Stimulated activated CD4-positive, alpha-beta T cell treated with anti-CD3 and anti-CD28 coated beads, Interleukin-4, amount 100 ng/mL, for 24 hours (primary cell): ENCODE data around the gene HNRNPU.

ENCODE experiments used
- DNase-seq: peaks from one replicate; pipeline ENCODE4 v3.0.0-alpha.2; 2020

HNRNPU gene

DNA sequence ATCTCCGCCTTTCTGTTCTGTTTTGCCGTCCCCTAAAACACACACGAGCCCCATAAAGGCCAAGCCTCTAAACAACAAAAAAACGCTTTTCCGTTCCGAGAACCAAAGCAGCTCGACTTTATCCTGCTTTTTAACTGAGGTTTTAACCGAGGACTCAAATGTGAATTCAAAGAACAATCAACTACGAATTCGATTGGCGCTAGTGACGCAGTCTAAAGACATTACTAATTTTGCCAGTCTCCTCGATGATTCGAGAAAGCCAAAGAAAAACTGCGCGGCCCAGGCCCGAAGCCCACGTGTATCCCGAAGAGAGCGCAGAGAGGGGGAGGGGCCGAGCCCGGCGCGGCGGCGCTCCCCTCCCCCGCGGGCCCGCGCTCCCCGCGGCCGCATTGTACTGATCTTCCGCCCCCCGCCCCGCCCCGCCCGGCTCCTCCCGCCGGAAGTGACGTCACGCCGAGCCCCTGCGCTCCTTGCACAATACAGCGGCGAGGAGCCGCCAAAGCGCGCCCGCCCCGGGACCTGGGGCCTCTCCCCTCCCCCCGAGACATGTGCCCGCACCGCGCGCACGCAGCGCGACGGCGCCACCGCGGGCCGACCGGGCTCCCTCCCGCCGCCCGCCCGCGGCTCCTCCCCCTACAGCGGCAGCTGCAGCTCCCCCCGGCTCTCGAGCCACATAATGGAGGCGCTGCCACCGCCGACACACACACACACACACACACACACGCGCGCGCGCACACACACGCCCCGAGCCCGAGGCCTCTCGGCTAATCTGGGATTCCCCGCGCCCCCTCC lies 1.4 kb downstream of the HNRNPU start:
- DNase-seq: peak; percentile 95

DNA sequence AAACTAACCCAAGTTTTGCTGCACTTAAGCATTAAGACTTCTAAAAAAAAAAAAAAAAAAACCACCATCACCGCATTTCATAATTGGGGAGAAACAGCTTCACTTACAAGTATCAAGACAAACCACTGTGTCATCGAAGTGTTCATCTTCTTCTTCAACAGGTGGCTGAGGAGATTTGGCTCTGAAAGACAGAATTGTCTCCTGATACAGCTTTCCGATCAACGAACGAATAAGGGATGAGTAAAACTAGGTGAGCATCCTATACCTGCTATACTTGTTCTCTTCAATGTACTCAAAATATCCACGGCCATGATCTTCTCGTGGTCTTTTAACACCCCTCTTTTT lies 2.0 kb downstream of the HNRNPU start:
- no peak for DNase-seq

DNA sequence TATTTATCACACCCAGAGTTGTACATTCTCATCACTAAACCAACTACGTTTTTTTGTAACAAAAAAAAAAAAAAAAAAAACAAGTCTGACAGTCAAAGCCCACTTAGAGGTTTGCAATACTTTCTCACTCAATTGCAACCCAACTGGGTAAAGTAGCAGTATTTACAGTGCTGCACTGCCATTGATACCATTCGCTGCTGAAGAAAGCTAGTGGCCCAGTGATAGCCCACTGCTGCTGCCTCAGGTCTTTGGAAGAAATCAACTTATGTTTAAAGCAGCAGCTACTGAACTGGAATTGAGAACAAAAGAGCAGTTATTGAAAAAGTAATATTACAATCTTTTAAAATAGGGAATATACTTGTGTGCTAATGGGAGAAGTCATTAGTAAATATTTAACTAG lies 2.7 kb downstream of the HNRNPU start:
- DNase-seq: no peak

DNA sequence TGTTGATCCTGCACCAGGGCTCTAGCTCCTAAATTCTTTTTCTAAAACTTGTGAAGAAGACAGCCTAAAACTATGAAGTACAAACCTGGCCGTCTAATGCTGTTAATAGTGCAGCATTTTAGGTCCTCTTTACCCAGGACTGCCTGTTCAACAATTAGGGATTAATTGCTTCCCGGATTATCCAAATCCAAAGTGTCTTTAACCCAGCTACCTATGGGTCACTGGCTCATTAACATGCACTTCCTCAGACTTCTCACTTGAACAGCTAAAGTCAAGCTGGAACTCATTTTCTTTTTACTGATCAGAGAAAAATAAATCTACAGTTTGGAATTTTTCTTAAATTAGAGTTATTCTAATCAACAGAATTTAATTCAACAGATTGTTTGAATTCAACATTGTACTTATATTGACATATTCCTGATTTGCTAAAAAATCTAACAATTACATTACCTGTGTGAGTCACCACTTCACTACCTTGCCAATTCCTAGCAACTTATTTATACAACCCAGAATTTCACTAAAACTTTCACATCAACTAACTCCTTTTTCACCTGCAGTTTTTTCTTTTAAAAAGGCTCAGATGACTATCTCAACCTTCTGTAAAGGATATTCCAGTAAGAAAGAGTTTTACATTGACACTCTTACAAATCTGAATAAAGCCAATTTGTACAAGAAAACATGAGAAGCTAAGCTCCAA lies 3.3 kb downstream of the HNRNPU start:
- DNase-seq: no peak

DNA sequence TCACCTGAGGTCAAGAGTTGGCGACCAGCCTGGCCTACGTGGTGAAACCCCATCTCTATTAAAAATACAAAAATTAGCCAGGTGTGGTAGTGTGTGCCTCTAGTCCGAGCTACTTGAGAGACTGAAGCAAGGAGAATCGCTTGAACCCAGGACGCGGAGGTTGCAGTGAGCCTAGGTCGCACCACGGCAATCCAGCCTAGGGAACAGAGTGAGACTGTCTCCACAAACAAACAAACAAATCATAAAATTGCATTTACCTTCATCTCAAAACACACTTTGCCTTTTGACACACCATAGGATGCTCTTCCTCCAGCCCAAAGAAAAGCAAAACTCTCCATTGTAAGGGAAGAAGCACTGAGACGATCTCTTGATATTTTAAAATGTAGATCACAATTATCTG lies 4.3 kb downstream of the HNRNPU start:
- DNase-seq: no peak

DNA sequence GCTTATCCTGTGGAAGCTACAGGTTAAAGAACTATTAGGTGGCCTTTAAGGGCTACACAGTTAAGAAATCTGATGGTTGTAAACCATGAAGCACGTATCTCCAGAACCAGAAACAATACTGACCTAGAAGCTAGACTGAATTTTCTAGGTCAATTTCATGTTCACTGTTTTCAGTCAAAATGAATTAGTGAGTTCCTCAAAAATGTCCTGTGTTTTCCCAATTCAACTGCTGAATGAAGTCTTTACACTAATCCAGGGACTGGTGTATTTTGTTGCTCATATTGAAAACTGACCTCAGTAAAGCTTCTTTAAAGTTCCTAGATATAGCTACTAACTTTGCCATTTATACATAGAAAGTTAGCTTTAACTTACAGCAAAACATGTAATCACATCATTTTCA lies 6.0 kb downstream of the HNRNPU start:
- no peak for DNase-seq

DNA sequence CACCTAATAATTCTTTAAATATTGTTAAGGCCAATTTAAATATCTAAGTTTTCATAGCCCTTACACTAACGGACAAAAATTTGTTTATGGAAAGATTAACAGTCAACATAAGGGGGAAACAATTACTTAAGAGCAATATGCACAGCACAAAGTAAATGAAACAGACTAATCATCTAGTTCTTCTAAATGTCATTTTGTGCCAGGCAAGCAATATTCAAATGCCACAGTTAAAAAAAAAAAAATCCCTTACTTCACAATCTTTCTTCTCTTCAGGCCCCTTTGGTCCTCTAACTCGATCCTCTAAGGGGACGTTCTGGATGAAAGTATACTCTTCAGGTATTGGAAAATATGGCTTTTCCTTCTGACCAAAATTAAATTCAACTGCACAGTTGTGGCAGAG lies 6.6 kb downstream of the HNRNPU start:
- DNase-seq: no peak

DNA sequence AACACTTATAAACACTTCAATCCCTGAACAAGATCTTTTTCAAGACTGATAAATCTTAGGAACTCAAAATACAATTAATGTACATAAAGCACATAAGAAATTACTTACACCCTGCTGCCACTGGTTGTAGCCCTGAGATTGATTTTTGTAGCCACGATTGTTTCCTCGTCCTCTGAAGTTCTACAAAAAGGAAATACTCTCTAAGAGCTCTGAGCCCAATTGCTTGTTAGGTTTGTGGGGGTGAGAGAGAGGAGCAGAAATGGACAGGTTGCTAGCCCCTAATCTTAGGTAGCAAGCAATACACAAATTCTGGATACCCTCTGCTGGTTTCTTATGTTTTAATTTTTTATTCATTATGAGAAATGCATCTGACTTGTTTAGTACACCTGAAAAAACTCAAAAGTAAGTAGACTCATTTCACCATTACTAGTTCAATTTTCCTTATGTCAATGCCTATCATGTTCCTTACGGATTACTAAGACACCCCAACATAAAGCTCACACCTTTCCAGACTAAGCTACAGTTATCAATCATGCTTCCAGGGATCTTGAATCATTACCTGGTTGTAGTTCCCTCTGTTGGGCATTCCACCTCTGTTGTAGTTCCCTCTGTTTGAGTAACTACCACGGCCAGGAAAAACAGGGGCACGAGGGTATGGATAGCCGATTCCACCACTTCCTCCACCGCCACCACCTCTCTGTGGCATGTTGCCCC lies 9.3 kb downstream of the HNRNPU start:
- no peak for DNase-seq

DNA sequence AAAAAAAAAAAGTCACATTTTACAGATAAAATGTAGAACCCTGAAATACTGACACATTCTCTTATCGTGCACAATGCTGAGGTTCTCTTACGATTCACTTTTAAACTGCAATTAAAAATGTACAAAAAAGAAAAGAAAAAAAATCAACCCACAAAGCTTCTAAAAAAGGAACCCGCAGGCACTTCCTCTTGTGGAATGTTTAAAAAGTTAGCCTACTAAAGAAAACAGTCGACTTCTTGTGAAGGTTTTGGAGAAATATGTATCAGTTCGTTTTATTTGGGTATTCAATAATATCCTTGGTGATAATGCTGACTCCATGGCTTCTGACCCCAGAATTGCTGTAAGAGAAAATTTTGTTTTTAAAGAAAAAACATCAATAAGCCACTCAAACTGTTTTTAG lies 10.2 kb downstream of the HNRNPU start:
- DNase-seq: no peak

DNA sequence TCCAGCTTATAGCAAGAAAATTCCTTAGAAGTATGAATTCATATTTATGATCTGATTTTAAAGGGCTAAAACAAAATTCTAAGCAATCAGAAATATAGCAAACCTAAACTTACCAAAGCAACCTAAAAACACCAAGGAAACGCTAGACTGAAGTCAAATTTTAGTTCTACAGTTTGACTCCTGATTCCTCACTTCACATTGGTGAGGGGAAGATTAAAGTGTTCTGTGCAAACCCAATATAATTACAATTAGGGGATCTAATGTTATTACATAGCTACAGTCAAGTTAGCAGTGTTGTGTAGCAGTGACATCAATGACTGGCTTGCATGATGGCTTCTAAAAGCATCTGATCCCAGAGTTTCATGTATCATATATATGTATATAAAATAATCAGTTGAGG lies 11.6 kb downstream of the HNRNPU start:
- no peak for DNase-seq

DNA sequence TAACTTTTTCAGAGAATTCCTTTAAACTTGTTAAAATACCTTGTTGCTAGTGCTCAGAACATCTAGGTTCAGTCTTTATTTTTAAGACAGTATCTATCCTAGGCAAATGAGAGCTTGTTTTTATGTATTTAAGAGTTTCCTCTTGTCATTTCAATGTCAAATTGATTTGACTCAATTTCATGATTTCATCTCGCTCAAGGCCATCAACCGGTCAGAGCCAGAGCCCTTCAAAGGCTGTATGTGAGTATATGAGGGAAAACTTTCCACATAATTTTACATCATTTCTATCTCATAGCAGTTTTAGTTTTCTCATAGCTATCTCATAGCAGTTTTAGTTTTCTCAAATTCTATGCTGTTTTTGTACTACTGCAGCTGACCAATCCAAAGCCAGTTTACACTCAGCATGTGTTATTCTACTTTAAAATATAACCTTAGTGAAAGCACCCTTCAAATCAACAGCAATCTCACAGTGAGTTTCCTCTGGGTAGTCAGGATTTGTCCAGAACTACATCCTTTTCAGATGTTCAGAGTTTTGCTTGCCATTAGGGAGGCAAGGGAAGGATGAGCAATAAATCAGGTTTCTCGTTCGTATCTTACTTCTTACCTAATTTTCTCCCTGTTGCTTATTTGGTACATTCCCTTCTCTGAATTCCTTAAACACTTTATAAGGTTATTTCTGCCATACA lies 12.7 kb downstream of the HNRNPU start:
- DNase-seq: no peak

DNA sequence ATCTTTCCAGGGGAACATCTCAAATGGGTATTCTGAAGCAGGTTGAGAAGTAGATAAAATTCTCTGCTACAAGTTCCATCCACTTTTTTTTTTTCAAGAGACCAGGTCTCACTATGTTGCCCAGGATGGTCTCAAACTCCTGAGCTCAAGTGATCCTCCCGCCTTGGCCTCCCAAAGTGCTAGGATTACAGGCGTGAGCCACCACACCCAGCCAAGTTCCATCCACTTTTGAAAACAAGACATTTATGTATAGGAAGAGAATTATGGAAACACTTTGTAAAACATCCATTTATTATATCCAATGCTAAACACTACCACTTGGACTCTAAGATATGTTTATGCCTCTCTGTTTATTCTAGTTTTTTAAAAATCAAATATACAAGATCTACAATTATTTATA lies 13.4 kb downstream of the HNRNPU start:
- DNase-seq: no peak

DNA sequence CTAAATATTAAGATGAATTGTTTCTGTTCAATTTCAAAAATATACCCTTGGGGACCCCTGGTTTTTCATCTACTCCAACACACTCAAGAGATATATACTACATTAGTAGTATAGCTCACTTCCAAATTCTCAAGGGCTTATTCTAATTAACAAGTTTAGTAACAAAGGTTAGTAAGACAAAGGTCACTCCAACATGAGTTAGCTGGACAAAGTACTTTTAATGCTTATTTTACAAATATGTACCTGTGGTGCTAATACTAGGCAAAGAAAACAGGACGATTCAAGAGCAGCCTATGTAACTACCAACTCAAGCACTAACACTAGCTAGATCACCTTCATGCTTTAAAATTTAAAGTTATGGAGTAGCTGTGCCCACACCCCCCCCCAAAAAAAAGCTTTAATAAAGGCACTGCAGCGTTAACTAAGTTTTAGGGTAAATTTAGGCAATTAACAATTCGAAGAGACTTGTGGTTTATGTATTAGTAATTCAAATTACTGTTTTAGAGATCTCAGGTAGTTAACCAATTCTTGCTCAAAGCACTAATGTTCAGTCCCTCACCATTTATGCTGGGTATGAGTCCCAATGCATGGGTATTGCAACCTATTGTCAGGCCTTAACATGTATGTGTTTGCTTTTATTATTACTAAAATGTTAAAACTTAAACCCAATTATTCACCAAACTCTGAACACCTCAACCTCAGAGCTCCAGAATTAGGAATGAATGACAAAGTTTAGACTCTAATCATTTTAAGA lies 14.1 kb downstream of the HNRNPU start:
- no peak for DNase-seq

DNA sequence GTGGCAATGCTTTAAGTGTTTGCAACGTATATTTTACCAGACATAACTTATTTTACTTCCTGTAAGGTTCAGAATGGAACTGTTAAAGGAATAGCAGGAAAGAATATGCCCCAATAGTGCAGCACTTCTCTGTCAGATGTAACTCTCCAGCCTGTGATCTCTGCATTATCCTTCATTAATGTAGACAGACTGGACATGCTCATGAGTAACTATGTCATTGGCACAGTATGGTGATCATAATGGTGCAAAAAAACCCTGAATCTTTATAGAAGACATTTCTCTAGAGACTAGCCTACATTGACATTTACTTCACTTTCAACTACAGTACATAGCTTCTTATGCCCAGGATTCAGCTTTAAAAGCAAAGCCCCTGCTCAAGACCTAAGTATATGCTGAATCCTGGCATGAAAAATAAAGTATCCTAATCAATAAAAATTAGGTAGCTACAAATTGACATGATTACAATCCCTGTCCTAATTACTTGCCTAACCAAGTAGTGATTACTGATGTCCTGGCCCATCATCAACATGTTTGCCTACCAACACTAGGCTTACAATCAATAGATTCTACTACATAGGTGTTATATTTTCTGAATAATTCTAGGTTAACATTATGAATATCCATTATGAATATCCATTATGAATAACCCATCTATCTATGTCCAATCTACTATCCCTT lies 15.0 kb downstream of the HNRNPU start:
- no peak for DNase-seq

DNA sequence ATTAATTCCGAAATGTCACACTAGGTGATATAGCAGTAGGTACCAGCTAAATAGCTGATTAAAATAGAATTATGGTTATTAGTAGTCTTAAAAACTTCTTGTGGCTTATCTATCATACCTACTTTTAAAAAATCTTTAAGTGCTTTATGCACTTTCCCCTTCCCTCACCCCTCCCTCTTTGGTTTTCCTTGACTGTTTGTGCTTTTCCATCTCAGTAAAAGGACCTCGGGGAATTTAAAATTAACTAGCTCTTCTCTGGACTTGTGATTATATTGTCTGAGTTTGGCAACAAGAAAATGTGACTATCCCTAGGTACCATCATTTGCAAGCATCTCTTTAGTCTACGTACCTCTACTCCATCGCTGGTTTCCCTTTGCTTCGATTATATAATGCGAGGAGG lies 17.7 kb downstream of the HNRNPU start:
- DNase-seq: no peak

DNA sequence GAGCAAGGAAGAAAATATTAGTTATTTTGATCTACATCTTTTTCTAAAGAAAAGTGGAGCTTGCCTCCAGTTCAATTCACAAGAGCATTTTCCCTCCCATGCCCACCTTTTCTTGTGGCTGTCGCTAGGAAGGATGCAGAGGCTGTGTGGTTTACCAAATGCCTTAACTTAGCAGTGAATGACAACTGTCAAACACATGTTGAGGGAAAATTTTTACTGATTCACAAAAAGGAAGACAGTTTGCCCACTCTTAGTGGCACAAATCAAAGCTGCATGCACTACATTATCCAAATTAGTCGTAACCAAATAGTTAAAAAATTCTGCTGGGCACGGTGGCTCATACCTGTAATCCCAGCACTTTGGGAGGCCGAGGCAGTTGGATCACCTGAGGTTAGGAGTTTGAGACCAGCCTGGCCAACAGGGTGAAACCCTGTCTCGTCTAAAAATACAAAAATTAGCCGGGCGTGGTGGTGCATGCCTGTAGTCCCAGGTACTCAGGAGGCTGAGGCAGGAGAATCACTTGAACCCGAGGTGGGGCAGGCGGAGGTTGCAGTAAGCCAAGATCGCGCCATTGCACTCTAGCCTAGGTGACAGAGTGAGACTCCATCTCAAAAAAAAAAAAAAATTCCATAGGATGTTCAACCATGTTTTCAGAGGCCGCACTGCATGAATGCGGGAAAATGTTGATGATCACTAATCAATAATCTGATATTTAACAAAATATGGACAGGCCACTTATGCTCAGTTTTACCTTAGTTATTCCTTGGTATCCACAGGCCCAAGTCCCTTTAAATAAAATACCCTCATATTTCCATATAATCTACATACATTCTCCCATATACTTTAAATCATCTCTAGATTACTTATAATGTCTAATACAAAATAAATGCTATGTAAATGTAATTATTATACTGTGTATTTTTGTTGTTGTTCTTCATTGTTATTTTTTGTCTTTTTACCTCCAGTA lies 19.9 kb downstream of the HNRNPU start:
- no peak for DNase-seq

DNA sequence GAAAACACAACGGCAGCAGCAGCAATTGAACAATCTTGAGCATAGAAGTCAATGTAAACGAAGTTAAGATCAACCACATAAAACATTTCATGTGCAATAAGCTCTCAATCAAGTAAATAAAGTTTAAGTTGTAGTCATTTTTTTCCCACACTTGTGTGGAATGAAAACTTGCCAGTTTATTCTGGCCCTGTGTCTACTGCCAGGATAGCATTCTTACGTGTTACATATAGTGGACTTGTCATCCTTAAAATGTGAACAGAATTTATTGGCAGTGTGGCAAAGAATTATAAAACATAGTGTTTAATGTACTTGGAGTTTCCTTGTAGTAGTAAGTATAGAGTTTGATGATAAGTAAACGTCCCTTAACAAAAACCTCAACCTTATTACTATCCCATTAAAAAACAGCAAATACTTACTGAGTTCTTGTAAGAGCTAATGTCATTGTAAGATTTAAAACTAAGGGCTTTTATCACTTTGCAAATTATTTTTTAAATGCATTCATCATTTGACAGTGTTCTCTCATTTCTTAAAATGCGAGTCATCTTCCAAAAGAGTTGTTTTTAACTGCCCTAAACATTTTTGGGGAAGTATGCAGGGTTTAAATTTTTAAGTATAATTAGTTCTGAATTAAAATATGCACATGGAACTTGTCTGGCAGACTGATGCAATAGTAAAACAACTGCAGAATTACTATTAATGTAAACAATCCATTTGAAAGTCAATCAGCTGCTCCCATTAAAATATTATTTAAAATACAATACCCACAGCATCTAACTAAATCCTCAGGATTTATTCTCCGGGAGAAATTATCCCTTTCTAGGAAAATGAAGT lies 21.0 kb downstream of the HNRNPU start:
- no peak for DNase-seq

DNA sequence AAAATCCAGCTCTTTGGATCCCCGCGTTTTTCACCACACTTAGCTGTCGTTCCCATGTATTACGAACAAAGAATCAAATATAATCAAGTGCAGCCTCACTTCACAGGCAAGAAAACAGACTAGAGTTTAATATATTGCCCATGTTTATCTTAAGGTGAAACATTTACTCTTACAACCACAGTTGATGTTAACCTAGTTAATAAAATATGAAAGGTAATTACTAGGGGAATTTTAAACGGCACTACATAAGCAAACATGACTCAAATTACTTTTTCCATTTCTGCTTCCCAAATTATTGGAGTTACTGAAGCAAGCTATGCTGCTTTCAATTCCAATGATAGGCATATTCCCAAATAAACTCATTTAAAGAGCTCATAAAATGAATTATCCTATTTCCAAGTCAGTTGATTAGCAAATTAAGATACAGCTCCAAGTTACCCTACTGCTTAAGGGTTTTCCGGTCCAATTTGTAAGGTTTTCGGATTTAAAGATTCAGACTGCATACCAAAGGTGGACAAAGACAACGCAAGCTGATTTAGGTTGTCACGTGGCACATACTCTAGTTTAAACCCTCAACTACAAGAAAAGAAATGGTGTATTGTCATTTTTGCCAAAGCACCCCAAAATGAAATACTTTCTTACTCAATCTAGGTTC lies 22.9 kb downstream of the HNRNPU start:
- DNase-seq: no peak

DNA sequence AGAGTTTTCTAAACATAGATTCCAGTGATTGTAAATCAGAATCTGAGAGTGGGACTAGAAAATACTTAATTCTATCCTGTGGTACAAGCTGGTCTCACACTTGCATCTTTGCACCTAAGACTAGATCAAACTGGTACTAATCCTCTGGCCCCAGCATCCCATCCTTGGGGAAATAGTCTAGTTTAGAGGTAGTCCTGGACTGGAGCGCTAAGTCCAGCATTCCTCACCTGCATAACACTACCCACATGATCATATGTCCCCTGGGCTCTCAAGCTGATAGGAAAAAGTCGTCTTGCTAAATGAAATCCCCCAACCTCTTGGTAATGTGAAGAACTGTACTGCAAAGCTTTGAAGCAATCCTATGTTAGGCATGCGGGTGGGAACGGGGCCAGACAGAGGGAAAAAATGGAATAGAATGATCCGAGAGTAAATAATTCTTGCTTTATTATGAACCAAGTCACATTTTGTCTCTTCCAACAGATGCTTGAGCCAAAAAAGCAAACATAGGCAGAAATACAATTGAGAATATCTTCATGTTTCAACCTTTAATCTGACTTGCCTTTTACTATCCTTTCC lies 24.0 kb downstream of the HNRNPU start:
- DNase-seq: no peak
